ENCODE measurements around the gene UFD1.

Gene UFD1

GRCh38 chr22:19516378-19517170 is 37.6 kb upstream of the UFD1 start:
- FAIRE-seq = no peak
- no peak for DNase-seq (ENCODE audit: low spot score)

- no peak for DNase-seq (ENCODE audit: low spot score)
- no peak for FAIRE-seq
Measured at GRCh38 chr22:19515654-19516377, 36.8 kb upstream of the UFD1 start.

- DNase-seq (ENCODE audit: low spot score) (no peak), FAIRE-seq (no peak)
Measured at GRCh38 chr22:19514831-19515565, 36.0 kb upstream of the UFD1 start.

- no peak for FAIRE-seq
Measured at GRCh38 chr22:19513823-19514222, 34.8 kb upstream of the UFD1 start.

GRCh38 chr22:19510919-19511341 is 31.9 kb upstream of the UFD1 start:
- DNase-seq (ENCODE audit: low spot score) (no peak), FAIRE-seq (no peak)

More at GRCh38 chr22:19513823-19514222, 34.8 kb upstream of the UFD1 start:
- no peak for DNase-seq (ENCODE audit: low spot score)

- DNase-seq (ENCODE audit: low spot score) (no peak), FAIRE-seq (no peak)
Measured at GRCh38 chr22:19509923-19510322, 30.9 kb upstream of the UFD1 start.

- DNase-seq (ENCODE audit: low spot score) (no peak), FAIRE-seq (no peak)
Measured at GRCh38 chr22:19509191-19509590, 30.2 kb upstream of the UFD1 start.

GRCh38 chr22:19508024-19508776 is 29.2 kb upstream of the UFD1 start:
- DNase-seq (ENCODE audit: low spot score) (no peak), FAIRE-seq (no peak)

- no peak for FAIRE-seq
- no peak for DNase-seq (ENCODE audit: low spot score)
Measured at GRCh38 chr22:19507534-19507861, 28.5 kb upstream of the UFD1 start.

- DNase-seq (ENCODE audit: low spot score) = no peak
Measured at GRCh38 chr22:19506212-19506611, 27.2 kb upstream of the UFD1 start.

GRCh38 chr22:19505735-19506126 is 26.7 kb upstream of the UFD1 start:
- FAIRE-seq = no peak
- no peak for DNase-seq (ENCODE audit: low spot score)

More at GRCh38 chr22:19506212-19506611, 27.2 kb upstream of the UFD1 start:
- no peak for FAIRE-seq

- DNase-seq (ENCODE audit: low spot score) = no peak
- no peak for FAIRE-seq
Measured at GRCh38 chr22:19504900-19505734, 26.1 kb upstream of the UFD1 start.

GRCh38 chr22:19503869-19504268 is 24.9 kb upstream of the UFD1 start:
- FAIRE-seq (no peak), DNase-seq (ENCODE audit: low spot score) (no peak)

GRCh38 chr22:19503367-19503766 is 24.4 kb upstream of the UFD1 start:
- DNase-seq (ENCODE audit: low spot score) = no peak
- no peak for FAIRE-seq

GRCh38 chr22:19501897-19502447 is 23.0 kb upstream of the UFD1 start:
- no peak for FAIRE-seq
- DNase-seq (ENCODE audit: low spot score) = no peak

GRCh38 chr22:19499880-19500242 is 20.9 kb upstream of the UFD1 start:
- FAIRE-seq = no peak
- DNase-seq (ENCODE audit: low spot score) = no peak

GRCh38 chr22:19499236-19499879 is 20.4 kb upstream of the UFD1 start:
- no peak for DNase-seq (ENCODE audit: low spot score)
- no peak for FAIRE-seq

- DNase-seq (ENCODE audit: low spot score) (no peak), FAIRE-seq (no peak)
Measured at GRCh38 chr22:19498866-19499190, 19.8 kb upstream of the UFD1 start.

GRCh38 chr22:19498154-19498865 is 19.3 kb upstream of the UFD1 start:
- DNase-seq (ENCODE audit: low spot score) = no peak
- FAIRE-seq = no peak

All from RCC 7860 (cell line).